HG03460 (cell line): ENCODE data around the gene MPV17.
"Not testable (repeated sequence)": the region's sequence is repeated elsewhere in the genome, so short reads cannot be mapped to it uniquely, and the experiment has no call there.

Experiments
- ATAC-seq: cut with Tn5 transposase; IDR thresholded peaks from one replicate; pipeline ENCODE4 v1.9.1; 2021; ENCODE audit not compliant: unreplicated experiment

The MPV17 gene

GRCh38 chr2:27323596-27324285 is 844 bp upstream of the MPV17 start:
- no peak for ATAC-seq

- no peak for ATAC-seq
These were observed 564 bp downstream of the MPV17 start for GRCh38 chr2:27322301-27322765.

- ATAC-seq, result no peak
These were observed 1.8 kb downstream of the MPV17 start for GRCh38 chr2:27320958-27321543.

GRCh38 chr2:27319839-27320238 is 3.1 kb downstream of the MPV17 start:
- ATAC-seq, result not testable (repeated sequence)

GRCh38 chr2:27316655-27317412 is 6.1 kb downstream of the MPV17 start:
- no peak for ATAC-seq

GRCh38 chr2:27315122-27315521 is 7.8 kb downstream of the MPV17 start:
- ATAC-seq, result no peak

GRCh38 chr2:27314709-27315108 is 8.2 kb downstream of the MPV17 start:
- ATAC-seq, result no peak

- ATAC-seq, result no peak
These were observed 8.8 kb downstream of the MPV17 start for GRCh38 chr2:27313882-27314645.

- ATAC-seq, result no peak
These were observed 10.7 kb downstream of the MPV17 start for GRCh38 chr2:27312152-27312551.

GRCh38 chr2:27309651-27310050 is 13.2 kb downstream of the MPV17 start:
- no peak for ATAC-seq

- ATAC-seq, result no peak
These were observed 14.5 kb downstream of the MPV17 start, which contains the start of gene UCN for GRCh38 chr2:27308359-27308881. Gene UCN, minus strand, starts transcription at chr2:27308445. Its CDS starts 550 bp downstream, at chr2:27307895.

GRCh38 chr2:27307545-27308358 is 15.1 kb downstream of the MPV17 start:
- ATAC-seq, result no peak

GRCh38 chr2:27307287-27307544 is 15.7 kb downstream of the MPV17 start:
- ATAC-seq, result no peak

- ATAC-seq, result no peak
These were observed 16.2 kb downstream of the MPV17 start for GRCh38 chr2:27306573-27307286.

- no peak for ATAC-seq
These were observed 16.8 kb downstream of the MPV17 start for GRCh38 chr2:27306136-27306535.

- ATAC-seq, result no peak
These were observed 17.4 kb downstream of the MPV17 start for GRCh38 chr2:27305516-27305915.

GRCh38 chr2:27304488-27305240 is 18.2 kb downstream of the MPV17 start:
- ATAC-seq, result no peak

- ATAC-seq, result no peak
These were observed 19.5 kb downstream of the MPV17 start for GRCh38 chr2:27303093-27304025.
